HEK293 (cell line): ENCODE data around the gene MAP6.

Experiments used
- CTCF ChIA-PET: fragments of 350-600 bp; formaldehyde crosslinking; extraction: SDS; loops from one replicate; lab custom pipeline; 2021; ENCODE audit warnings: antibody characterized with exemption; lab: Yijun Ruan, JAX
- POLR2A ChIA-PET: fragments of 300-600 bp; formaldehyde crosslinking; extraction: SDS; loops from one replicate; lab custom pipeline; 2020; ENCODE audit warnings: antibody characterized with exemption, inconsistent platforms; lab: Yijun Ruan, JAX
- H3K27ac ChIP-seq: fragments of 200-500 bp; sonication (Bioruptor generic); 2 replicates; pipeline ENCODE4 v1.5.1; 2014; ENCODE audit warnings: low read depth, low read length, control low read depth, inconsistent platforms; ENCODE audit errors: extremely low read depth
- H3K36me3 ChIP-seq, 2 experiments: fragments of 200-500 bp in 1 of 2; sonication (Bioruptor generic) in 1 of 2; 1 replicate in 1 of 2; 2 replicates in 1 of 2; pipeline ENCODE4 v1.5.1; 2014 to 2017; ENCODE audit warnings: inconsistent platforms in 2 of 2, low read length in 2 of 2; ENCODE audit not compliant: control insufficient read depth in 2 of 2, insufficient read depth in 1 of 2
- H3K4me1 ChIP-seq: fragments of 200-500 bp; sonication (Bioruptor generic); 2 replicates; pipeline ENCODE4 v1.5.1; 2014; ENCODE audit warnings: mild to moderate bottlenecking, low read length, inconsistent platforms; ENCODE audit not compliant: control insufficient read depth, insufficient read depth
- H3K4me3 ChIP-seq: 2 replicates; pipeline ENCODE4 v1.5.1; 2011; ENCODE audit warnings: low read depth, mild to moderate bottlenecking, control low read depth, low read length, moderate library complexity
- H3K9me3 ChIP-seq: fragments of 200-500 bp; sonication (Bioruptor generic); 2 replicates; pipeline ENCODE4 v1.5.1; 2014; ENCODE audit warnings: low read depth, low read length, inconsistent platforms; ENCODE audit not compliant: control insufficient read depth, insufficient read depth
- MZF1 ChIP-seq: fragments of 450-650 bp; formaldehyde crosslinking; IDR thresholded peaks from 2 replicates; pipeline ENCODE4 v1.5.1; 2017; ENCODE audit warnings: missing biosample characterization, missing genetic modification characterization, borderline replicate concordance
- SP7 ChIP-seq: fragments of 450-650 bp; formaldehyde crosslinking; IDR thresholded peaks from 2 replicates; pipeline ENCODE4 v1.5.1; 2016; ENCODE audit warnings: missing biosample characterization, missing genetic modification characterization
- ZFHX2 ChIP-seq: fragments of 450-650 bp; formaldehyde crosslinking; conservative IDR thresholded peaks from 2 replicates; pipeline ENCODE4 v1.5.1; 2016; ENCODE audit warnings: missing biosample characterization, missing genetic modification characterization
- ZNF138 ChIP-seq: fragments of 450-650 bp; formaldehyde crosslinking; IDR thresholded peaks from 2 replicates; pipeline ENCODE4 v1.5.1; 2016; ENCODE audit warnings: missing biosample characterization, missing genetic modification characterization, borderline replicate concordance
- ZNF169 ChIP-seq: fragments of 450-650 bp; formaldehyde crosslinking; IDR thresholded peaks from 2 replicates; pipeline ENCODE4 v1.5.1; 2016; ENCODE audit warnings: missing biosample characterization, missing genetic modification characterization
- ZNF223 ChIP-seq: fragments of 450-650 bp; formaldehyde crosslinking; IDR thresholded peaks from 2 replicates; pipeline ENCODE4 v1.5.1; 2016; ENCODE audit warnings: missing biosample characterization, missing genetic modification characterization
- ZNF23 ChIP-seq: fragments of 450-650 bp; formaldehyde crosslinking; IDR thresholded peaks from 2 replicates; pipeline ENCODE4 v1.5.1; 2016; ENCODE audit warnings: missing biosample characterization, missing genetic modification characterization, borderline replicate concordance
- ZNF292 ChIP-seq: fragments of 450-650 bp; formaldehyde crosslinking; IDR thresholded peaks from 2 replicates; pipeline ENCODE4 v1.5.1; 2016; ENCODE audit warnings: low read depth, missing biosample characterization, missing genetic modification characterization, borderline replicate concordance
- ZNF311 ChIP-seq: fragments of 450-650 bp; formaldehyde crosslinking; IDR thresholded peaks from 2 replicates; pipeline ENCODE4 v1.5.1; 2017; ENCODE audit warnings: missing biosample characterization, missing genetic modification characterization, borderline replicate concordance
- ZNF391 ChIP-seq: fragments of 450-650 bp; formaldehyde crosslinking; IDR thresholded peaks from 2 replicates; pipeline ENCODE4 v1.5.1; 2016; ENCODE audit warnings: low read depth, missing biosample characterization, missing genetic modification characterization, borderline replicate concordance
- ZNF426 ChIP-seq: fragments of 450-650 bp; formaldehyde crosslinking; IDR thresholded peaks from 2 replicates; pipeline ENCODE4 v1.5.1; 2017; ENCODE audit warnings: missing biosample characterization, missing genetic modification characterization, mild to moderate bottlenecking, inconsistent platforms, moderate library complexity
- ZNF501 ChIP-seq: fragments of 450-650 bp; formaldehyde crosslinking; IDR thresholded peaks from 2 replicates; pipeline ENCODE4 v1.5.1; 2016; ENCODE audit warnings: missing biosample characterization, missing genetic modification characterization
- ZNF548 ChIP-seq: fragments of 450-650 bp; formaldehyde crosslinking; IDR thresholded peaks from 2 replicates; pipeline ENCODE4 v1.5.1; 2016; ENCODE audit warnings: missing biosample characterization, missing genetic modification characterization
- ZNF555 ChIP-seq: fragments of 450-650 bp; formaldehyde crosslinking; conservative IDR thresholded peaks from 2 replicates; pipeline ENCODE4 v1.5.1; 2017; ENCODE audit warnings: missing biosample characterization, mild to moderate bottlenecking, missing genetic modification characterization, inconsistent platforms
- ZNF596 ChIP-seq: fragments of 450-650 bp; IDR thresholded peaks from 2 replicates; pipeline ENCODE4 v1.5.0; 2018; ENCODE audit warnings: missing biosample characterization, mild to moderate bottlenecking, missing genetic modification characterization, moderate library complexity
- ZNF777 ChIP-seq: fragments of 450-650 bp; formaldehyde crosslinking; IDR thresholded peaks from 2 replicates; pipeline ENCODE4 v1.5.1; 2017; ENCODE audit warnings: missing biosample characterization, missing genetic modification characterization, borderline replicate concordance
- TF ChIP-seq, protein P1 (sequence below): fragments of 450-650 bp; formaldehyde crosslinking; IDR thresholded peaks from 2 replicates; pipeline ENCODE4 v1.5.1; 2016; ENCODE audit warnings: missing biosample characterization, missing genetic modification characterization, low read depth
- TF ChIP-seq, protein P2 (sequence below): fragments of 450-650 bp; formaldehyde crosslinking; IDR thresholded peaks from 2 replicates; pipeline ENCODE4 v1.5.1; 2016; ENCODE audit warnings: missing biosample characterization, missing genetic modification characterization
- TF ChIP-seq, protein P3 (sequence below): fragments of 450-650 bp; formaldehyde crosslinking; IDR thresholded peaks from 2 replicates; pipeline ENCODE4 v1.5.1; 2016; ENCODE audit warnings: missing biosample characterization, missing genetic modification characterization
- TF ChIP-seq, protein P4 (sequence below): IDR thresholded peaks from 2 replicates; pipeline ENCODE4 v1.6.1; 2011; ENCODE audit warnings: mild to moderate bottlenecking, low read depth, low read length, borderline replicate concordance

Gene MAP6

DNA sequence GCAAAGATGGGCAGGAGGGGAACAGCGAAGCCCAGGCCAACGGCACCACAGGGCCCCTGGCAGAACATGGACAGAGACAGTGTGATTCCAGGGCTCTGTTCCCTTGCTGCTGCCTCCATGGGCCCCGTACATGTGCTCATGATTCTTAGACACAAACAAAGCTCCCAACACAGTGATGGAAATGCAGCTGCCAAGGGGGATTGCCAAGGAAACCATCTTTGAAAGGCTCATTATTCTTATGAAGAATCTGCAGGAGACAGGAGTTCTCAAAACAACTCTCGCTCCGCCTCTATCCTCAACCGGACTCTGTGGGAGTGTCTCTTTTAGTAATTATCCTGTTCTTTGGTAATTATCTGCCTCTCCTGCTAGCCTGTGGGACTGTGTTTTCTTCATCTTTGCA, 74.6 kb downstream of the MAP6 start (continued):
- TF ChIP-seq, protein P1, sequence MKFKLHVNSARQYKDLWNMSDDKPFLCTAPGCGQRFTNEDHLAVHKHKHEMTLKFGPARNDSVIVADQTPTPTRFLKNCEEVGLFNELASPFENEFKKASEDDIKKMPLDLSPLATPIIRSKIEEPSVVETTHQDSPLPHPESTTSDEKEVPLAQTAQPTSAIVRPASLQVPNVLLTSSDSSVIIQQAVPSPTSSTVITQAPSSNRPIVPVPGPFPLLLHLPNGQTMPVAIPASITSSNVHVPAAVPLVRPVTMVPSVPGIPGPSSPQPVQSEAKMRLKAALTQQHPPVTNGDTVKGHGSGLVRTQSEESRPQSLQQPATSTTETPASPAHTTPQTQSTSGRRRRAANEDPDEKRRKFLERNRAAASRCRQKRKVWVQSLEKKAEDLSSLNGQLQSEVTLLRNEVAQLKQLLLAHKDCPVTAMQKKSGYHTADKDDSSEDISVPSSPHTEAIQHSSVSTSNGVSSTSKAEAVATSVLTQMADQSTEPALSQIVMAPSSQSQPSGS (tag by site-specific recombination), result no peak
- TF ChIP-seq ZNF23 (no peak), ZNF596 (tag by site-specific recombination) (no peak), SP7 (tag by site-specific recombination) (no peak), ZNF292 (no peak), ZNF555 (no peak), MZF1 (tag by site-specific recombination) (no peak), ZNF138 (tag by site-specific recombination) (no peak), ZFHX2 (tag by site-specific recombination) (no peak)
- TF ChIP-seq, protein P2, sequence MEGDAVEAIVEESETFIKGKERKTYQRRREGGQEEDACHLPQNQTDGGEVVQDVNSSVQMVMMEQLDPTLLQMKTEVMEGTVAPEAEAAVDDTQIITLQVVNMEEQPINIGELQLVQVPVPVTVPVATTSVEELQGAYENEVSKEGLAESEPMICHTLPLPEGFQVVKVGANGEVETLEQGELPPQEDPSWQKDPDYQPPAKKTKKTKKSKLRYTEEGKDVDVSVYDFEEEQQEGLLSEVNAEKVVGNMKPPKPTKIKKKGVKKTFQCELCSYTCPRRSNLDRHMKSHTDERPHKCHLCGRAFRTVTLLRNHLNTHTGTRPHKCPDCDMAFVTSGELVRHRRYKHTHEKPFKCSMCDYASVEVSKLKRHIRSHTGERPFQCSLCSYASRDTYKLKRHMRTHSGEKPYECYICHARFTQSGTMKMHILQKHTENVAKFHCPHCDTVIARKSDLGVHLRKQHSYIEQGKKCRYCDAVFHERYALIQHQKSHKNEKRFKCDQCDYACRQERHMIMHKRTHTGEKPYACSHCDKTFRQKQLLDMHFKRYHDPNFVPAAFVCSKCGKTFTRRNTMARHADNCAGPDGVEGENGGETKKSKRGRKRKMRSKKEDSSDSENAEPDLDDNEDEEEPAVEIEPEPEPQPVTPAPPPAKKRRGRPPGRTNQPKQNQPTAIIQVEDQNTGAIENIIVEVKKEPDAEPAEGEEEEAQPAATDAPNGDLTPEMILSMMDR, result no peak

DNA sequence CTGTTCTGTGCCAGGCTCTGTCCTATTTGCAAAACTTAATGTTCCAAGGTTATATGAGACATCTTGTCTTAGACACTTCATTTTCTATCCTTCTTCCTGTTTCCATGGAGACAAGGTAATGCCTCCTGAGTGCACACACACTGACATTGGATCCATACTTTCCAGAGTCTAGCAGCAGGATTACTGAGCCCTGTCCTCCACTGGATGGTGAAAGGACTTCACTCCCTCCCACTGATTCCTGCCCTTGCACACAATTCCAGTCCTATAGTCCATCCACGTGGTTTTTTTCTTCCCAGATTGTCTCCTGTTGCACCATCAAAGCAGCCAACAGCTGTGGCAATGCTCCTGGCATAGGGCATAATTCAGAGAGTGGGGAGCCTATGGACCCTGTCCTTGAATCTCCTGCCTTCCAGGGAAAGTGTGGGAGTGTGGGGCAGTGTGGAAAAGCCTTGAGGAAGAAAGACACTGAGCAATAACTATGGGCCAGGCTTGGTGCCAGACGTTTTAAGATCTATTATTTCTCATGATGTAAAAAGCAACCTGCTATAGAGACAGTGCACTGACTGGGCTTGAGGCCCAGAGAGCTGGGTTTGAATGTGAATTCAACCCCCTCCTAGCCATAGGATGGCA, 75.4 kb downstream of the MAP6 start:
- TF ChIP-seq, protein P3, sequence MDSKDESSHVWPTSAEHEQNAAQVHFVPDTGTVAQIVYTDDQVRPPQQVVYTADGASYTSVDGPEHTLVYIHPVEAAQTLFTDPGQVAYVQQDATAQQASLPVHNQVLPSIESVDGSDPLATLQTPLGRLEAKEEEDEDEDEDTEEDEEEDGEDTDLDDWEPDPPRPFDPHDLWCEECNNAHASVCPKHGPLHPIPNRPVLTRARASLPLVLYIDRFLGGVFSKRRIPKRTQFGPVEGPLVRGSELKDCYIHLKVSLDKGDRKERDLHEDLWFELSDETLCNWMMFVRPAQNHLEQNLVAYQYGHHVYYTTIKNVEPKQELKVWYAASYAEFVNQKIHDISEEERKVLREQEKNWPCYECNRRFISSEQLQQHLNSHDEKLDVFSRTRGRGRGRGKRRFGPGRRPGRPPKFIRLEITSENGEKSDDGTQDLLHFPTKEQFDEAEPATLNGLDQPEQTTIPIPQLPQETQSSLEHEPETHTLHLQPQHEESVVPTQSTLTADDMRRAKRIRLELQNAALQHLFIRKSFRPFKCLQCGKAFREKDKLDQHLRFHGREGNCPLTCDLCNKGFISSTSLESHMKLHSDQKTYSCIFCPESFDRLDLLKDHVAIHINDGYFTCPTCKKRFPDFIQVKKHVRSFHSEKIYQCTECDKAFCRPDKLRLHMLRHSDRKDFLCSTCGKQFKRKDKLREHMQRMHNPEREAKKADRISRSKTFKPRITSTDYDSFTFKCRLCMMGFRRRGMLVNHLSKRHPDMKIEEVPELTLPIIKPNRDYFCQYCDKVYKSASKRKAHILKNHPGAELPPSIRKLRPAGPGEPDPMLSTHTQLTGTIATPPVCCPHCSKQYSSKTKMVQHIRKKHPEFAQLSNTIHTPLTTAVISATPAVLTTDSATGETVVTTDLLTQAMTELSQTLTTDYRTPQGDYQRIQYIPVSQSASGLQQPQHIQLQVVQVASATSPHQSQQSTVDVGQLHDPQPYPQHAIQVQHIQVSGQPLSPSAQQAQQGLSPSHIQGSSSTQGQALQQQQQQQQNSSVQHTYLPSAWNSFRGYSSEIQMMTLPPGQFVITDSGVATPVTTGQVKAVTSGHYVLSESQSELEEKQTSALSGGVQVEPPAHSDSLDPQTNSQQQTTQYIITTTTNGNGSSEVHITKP, result no peak
- TF ChIP-seq, protein P4, sequence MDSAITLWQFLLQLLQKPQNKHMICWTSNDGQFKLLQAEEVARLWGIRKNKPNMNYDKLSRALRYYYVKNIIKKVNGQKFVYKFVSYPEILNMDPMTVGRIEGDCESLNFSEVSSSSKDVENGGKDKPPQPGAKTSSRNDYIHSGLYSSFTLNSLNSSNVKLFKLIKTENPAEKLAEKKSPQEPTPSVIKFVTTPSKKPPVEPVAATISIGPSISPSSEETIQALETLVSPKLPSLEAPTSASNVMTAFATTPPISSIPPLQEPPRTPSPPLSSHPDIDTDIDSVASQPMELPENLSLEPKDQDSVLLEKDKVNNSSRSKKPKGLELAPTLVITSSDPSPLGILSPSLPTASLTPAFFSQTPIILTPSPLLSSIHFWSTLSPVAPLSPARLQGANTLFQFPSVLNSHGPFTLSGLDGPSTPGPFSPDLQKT, result no peak
- TF ChIP-seq ZNF548 (tag by site-specific recombination) (no peak), ZNF426 (tag by site-specific recombination) (no peak), ZNF501 (tag by site-specific recombination) (no peak), ZNF777 (no peak), ZNF391 (tag by site-specific recombination) (no peak), ZNF169 (tag by site-specific recombination) (no peak), ZNF223 (tag by site-specific recombination) (no peak), ZNF311 (tag by site-specific recombination) (no peak)
- ChIA-PET CTCF (interaction anchor here (0.6 to 1.2 kb wide), 2 partner anchors 113 to 995 kb away, joined by 3 to 4 read pairs; no protein-coding TSS in a partner anchor), POLR2A (no interaction called here)
- H3K4me1 ChIP-seq, result no peaks in the 10 kb centered on the region
- no peak overlapping the region for H3K4me3 ChIP-seq
- no peaks in the 10 kb centered on the region for H3K9me3 ChIP-seq
- no peaks in the 10 kb centered on the region for H3K36me3 ChIP-seq
- no peak overlapping the region for H3K27ac ChIP-seq
